HEK293 (cell line): ENCODE results near the gene SPCS2.
A peak's percentile ranks its signal among the peaks of the same experiment; 100 is the strongest.
"Not testable (repeated sequence)": the region's sequence is repeated elsewhere in the genome, so short reads cannot be mapped to it uniquely, and the experiment has no call there.

Source experiments
- CTCF ChIA-PET: fragments of 350-600 bp; formaldehyde crosslinking; extraction: SDS; loops from one replicate; lab custom pipeline; 2021; ENCODE audit warnings: antibody characterized with exemption; lab: Yijun Ruan, JAX
- POLR2A ChIA-PET: fragments of 300-600 bp; formaldehyde crosslinking; extraction: SDS; loops from one replicate; lab custom pipeline; 2020; ENCODE audit warnings: antibody characterized with exemption, inconsistent platforms; lab: Yijun Ruan, JAX
- H3K27ac ChIP-seq: fragments of 200-500 bp; sonication (Bioruptor generic); 2 replicates; pipeline ENCODE4 v1.5.1; 2014; ENCODE audit warnings: low read depth, low read length, control low read depth, inconsistent platforms; ENCODE audit errors: extremely low read depth
- H3K36me3 ChIP-seq, 2 experiments: fragments of 200-500 bp in 1 of 2; sonication (Bioruptor generic) in 1 of 2; 1 replicate in 1 of 2; 2 replicates in 1 of 2; pipeline ENCODE4 v1.5.1; 2014 to 2017; ENCODE audit warnings: inconsistent platforms in 2 of 2, low read length in 2 of 2; ENCODE audit not compliant: control insufficient read depth in 2 of 2, insufficient read depth in 1 of 2
- H3K4me1 ChIP-seq: fragments of 200-500 bp; sonication (Bioruptor generic); 2 replicates; pipeline ENCODE4 v1.5.1; 2014; ENCODE audit warnings: mild to moderate bottlenecking, low read length, inconsistent platforms; ENCODE audit not compliant: control insufficient read depth, insufficient read depth
- H3K4me3 ChIP-seq: 2 replicates; pipeline ENCODE4 v1.5.1; 2011; ENCODE audit warnings: low read depth, mild to moderate bottlenecking, control low read depth, low read length, moderate library complexity
- H3K9me3 ChIP-seq: fragments of 200-500 bp; sonication (Bioruptor generic); 2 replicates; pipeline ENCODE4 v1.5.1; 2014; ENCODE audit warnings: low read depth, low read length, inconsistent platforms; ENCODE audit not compliant: control insufficient read depth, insufficient read depth
- HOXC10 ChIP-seq: sonication (generic); formaldehyde crosslinking; IDR thresholded peaks from 2 replicates; pipeline ENCODE4 v1.8.1; 2023; ENCODE audit warnings: mild to moderate bottlenecking, missing genetic modification reagents
- RBAK ChIP-seq: fragments of 450-650 bp; formaldehyde crosslinking; IDR thresholded peaks from 2 replicates; pipeline ENCODE4 v1.5.1; 2016; ENCODE audit warnings: missing biosample characterization, missing genetic modification characterization
- SCRT1 ChIP-seq: fragments of 450-650 bp; formaldehyde crosslinking; IDR thresholded peaks from 2 replicates; pipeline ENCODE4 v1.5.1; 2016; ENCODE audit warnings: missing biosample characterization, missing genetic modification characterization, borderline replicate concordance
- TSHZ1 ChIP-seq: fragments of 450-650 bp; formaldehyde crosslinking; IDR thresholded peaks from 2 replicates; pipeline ENCODE4 v1.5.1; 2016; ENCODE audit warnings: missing biosample characterization, missing genetic modification characterization, borderline replicate concordance
- WT1 ChIP-seq: fragments of 450-650 bp; formaldehyde crosslinking; IDR thresholded peaks from 2 replicates; pipeline ENCODE4 v1.5.1; 2016; ENCODE audit warnings: missing biosample characterization, missing genetic modification characterization
- ZBTB8A ChIP-seq: fragments of 450-650 bp; formaldehyde crosslinking; IDR thresholded peaks from 2 replicates; pipeline ENCODE4 v1.5.1; 2016; ENCODE audit warnings: missing biosample characterization, missing genetic modification characterization
- ZFHX2 ChIP-seq: fragments of 450-650 bp; formaldehyde crosslinking; conservative IDR thresholded peaks from 2 replicates; pipeline ENCODE4 v1.5.1; 2016; ENCODE audit warnings: missing biosample characterization, missing genetic modification characterization
- ZNF174 ChIP-seq: fragments of 450-650 bp; formaldehyde crosslinking; IDR thresholded peaks from 2 replicates; pipeline ENCODE4 v1.5.0; 2017; ENCODE audit warnings: missing biosample characterization, mild to moderate bottlenecking, missing genetic modification characterization
- ZNF184 ChIP-seq: fragments of 450-650 bp; IDR thresholded peaks from 2 replicates; pipeline ENCODE4 v1.5.1; 2018; ENCODE audit warnings: missing biosample characterization, mild to moderate bottlenecking, missing genetic modification characterization
- ZNF221 ChIP-seq: fragments of 450-650 bp; formaldehyde crosslinking; IDR thresholded peaks from 2 replicates; pipeline ENCODE4 v1.5.1; 2017; ENCODE audit warnings: missing biosample characterization, missing genetic modification characterization, borderline replicate concordance
- ZNF26 ChIP-seq: fragments of 450-650 bp; formaldehyde crosslinking; IDR thresholded peaks from 2 replicates; pipeline ENCODE4 v1.5.1; 2016; ENCODE audit warnings: missing biosample characterization, missing genetic modification characterization
- ZNF302 ChIP-seq: fragments of 450-650 bp; formaldehyde crosslinking; IDR thresholded peaks from 2 replicates; pipeline ENCODE4 v1.5.1; 2016; ENCODE audit warnings: missing biosample characterization, missing genetic modification characterization, low read depth
- ZNF354C ChIP-seq: fragments of 450-650 bp; formaldehyde crosslinking; IDR thresholded peaks from 2 replicates; pipeline ENCODE4 v1.5.1; 2016; ENCODE audit warnings: missing biosample characterization, missing genetic modification characterization, low read depth, borderline replicate concordance
- ZNF426 ChIP-seq: fragments of 450-650 bp; formaldehyde crosslinking; IDR thresholded peaks from 2 replicates; pipeline ENCODE4 v1.5.1; 2017; ENCODE audit warnings: missing biosample characterization, missing genetic modification characterization, mild to moderate bottlenecking, inconsistent platforms, moderate library complexity
- ZNF513 ChIP-seq: fragments of 450-650 bp; IDR thresholded peaks from 2 replicates; pipeline ENCODE4 v1.5.1; 2018; ENCODE audit warnings: missing biosample characterization, missing genetic modification characterization
- ZNF530 ChIP-seq: fragments of 450-650 bp; formaldehyde crosslinking; IDR thresholded peaks from 2 replicates; pipeline ENCODE4 v1.5.1; 2016; ENCODE audit warnings: low read depth, missing biosample characterization, missing genetic modification characterization
- ZNF580 ChIP-seq: fragments of 450-650 bp; formaldehyde crosslinking; IDR thresholded peaks from 2 replicates; pipeline ENCODE4 v1.5.1; 2016; ENCODE audit warnings: missing biosample characterization, missing genetic modification characterization
- ZNF677 ChIP-seq: fragments of 450-650 bp; IDR thresholded peaks from 2 replicates; pipeline ENCODE4 v1.5.0; 2018; ENCODE audit warnings: missing biosample characterization, mild to moderate bottlenecking, missing genetic modification characterization, moderate library complexity
- ZNF768 ChIP-seq: fragments of 450-650 bp; formaldehyde crosslinking; IDR thresholded peaks from 2 replicates; pipeline ENCODE4 v1.5.1; 2018; ENCODE audit warnings: missing biosample characterization, mild to moderate bottlenecking, missing genetic modification characterization
- ZNF792 ChIP-seq: fragments of 450-650 bp; formaldehyde crosslinking; IDR thresholded peaks from 2 replicates; pipeline ENCODE4 v1.5.1; 2016; ENCODE audit warnings: missing biosample characterization, missing genetic modification characterization
- ZSCAN18 ChIP-seq: fragments of 450-650 bp; formaldehyde crosslinking; IDR thresholded peaks from 2 replicates; pipeline ENCODE4 v1.5.1; 2016; ENCODE audit warnings: missing biosample characterization, missing genetic modification characterization
- ZSCAN5A ChIP-seq: fragments of 450-650 bp; formaldehyde crosslinking; IDR thresholded peaks from 2 replicates; pipeline ENCODE4 v1.5.1; 2016; ENCODE audit warnings: missing biosample characterization, missing genetic modification characterization

Gene SPCS2

GRCh38 chr11:74989260-74989638 lies 40.2 kb downstream of the SPCS2 start:
- Histone ChIP-seq H3K4me3 (peak overlapping the region; percentile 77), H3K36me3 (peaks cover 0 to 11% of the 10 kb centered on the region in 2 experiments; a peak in 1 of 3 replicates), H3K4me1 (no peaks in the 10 kb centered on the region), H3K9me3 (no peaks in the 10 kb centered on the region), H3K27ac (peak overlapping the region; percentile 68)
- CTCF ChIA-PET: interaction anchor here (0.6 to 1.1 kb wide), 7 partner anchors 13 to 544 kb away, joined by 3 to 5 read pairs (median 3); no protein-coding TSS in a partner anchor
- POLR2A ChIA-PET: interaction anchor here (1.0 to 1.8 kb wide), 5 partner anchors 9 to 50 kb away, joined by 3 to 7 read pairs (median 5); partner anchors contain the start of genes SPCS2 and XRRA1
- TF ChIP-seq ZFHX2 (tag by site-specific recombination) (no peak), RBAK (no peak), ZNF426 (no peak), ZNF302 (tag by site-specific recombination) (no peak)

- H3K9me3 ChIP-seq, POLR2A ChIA-PET, H3K4me3 ChIP-seq, H3K27ac ChIP-seq, H3K4me1 ChIP-seq: not testable (repeated sequence)
- H3K36me3 ChIP-seq: peaks cover 0 to 20% of the 10 kb centered on the region in 2 experiments; a peak in 1 of 3 replicates
- CTCF ChIA-PET: interaction anchor here (0.8 kb wide), 1 partner anchor 259 kb away, joined by 3 read pairs; no protein-coding TSS in a partner anchor
Measured at GRCh38 chr11:74990150-74990549, 41.1 kb downstream of the SPCS2 start.

GRCh38 chr11:74990941-74991340 lies 41.9 kb downstream of the SPCS2 start:
- no peaks in the 10 kb centered on the region for H3K9me3 ChIP-seq
- no peaks in the 10 kb centered on the region for H3K4me1 ChIP-seq
- peaks cover 0 to 23% of the 10 kb centered on the region in 2 experiments; a peak in 2 of 3 replicates for H3K36me3 ChIP-seq
- H3K27ac ChIP-seq: no peak overlapping the region
- CTCF ChIA-PET: no interaction called here
- no peak overlapping the region for H3K4me3 ChIP-seq
- POLR2A ChIA-PET: no interaction called here
- no peak for TF ChIP-seq TSHZ1 (tag by site-specific recombination)
- TF ChIP-seq ZNF513: no peak
- TF ChIP-seq ZNF221: no peak
- no peak for TF ChIP-seq ZNF530 (tag by site-specific recombination)
- no peak for TF ChIP-seq WT1 (tag by site-specific recombination)
- TF ChIP-seq ZNF792: no peak
- no peak for TF ChIP-seq ZNF354C (tag by site-specific recombination)
- TF ChIP-seq ZNF768 (tag by site-specific recombination): no peak
- TF ChIP-seq ZNF580: no peak
- TF ChIP-seq SCRT1: no peak
- TF ChIP-seq HOXC10: no peak
- TF ChIP-seq ZSCAN5A (tag by site-specific recombination): no peak
- no peak for TF ChIP-seq ZNF174 (tag by site-specific recombination)
- no peak for TF ChIP-seq ZSCAN18 (tag by site-specific recombination)
- no peak for TF ChIP-seq ZBTB8A (tag by site-specific recombination)
- TF ChIP-seq ZNF677 (tag by site-specific recombination): no peak
- no peak for TF ChIP-seq ZNF184
- no peak for TF ChIP-seq ZNF26 (tag by site-specific recombination)
- no peak for TF ChIP-seq ZNF426
